PC-3 (cell line): ENCODE measurements around the gene MISP. TPM values are rescaled to one million over a fixed set of nuclear protein-coding genes. Genes with fewer than 3 reads are reported as not detected.
A peak's percentile ranks its signal among the peaks of the same experiment; 100 is the strongest.

ENCODE experiments used
- ATAC-seq: fragments of 200-7000 bp; cut with Tn5 transposase; 2 replicates; pipeline ENCODE4 v1.9.1; 2020; ENCODE audit warnings: mild to moderate bottlenecking, moderate library complexity
- BruUV-seq: library from RNA; stranded (reverse); fragments of 400-500 nt; replicated peaks from 2 replicates; lab custom pipeline; 2021; lab: Mats Ljungman, UMichigan
- CTCF ChIA-PET: fragments of 300-600 bp; sonication (Branson Sonifier 250); formaldehyde crosslinking; loops from one replicate; lab custom pipeline; 2022; ENCODE audit warnings: antibody characterized with exemption; lab: Charles Lee
- POLR2A ChIA-PET: fragments of 300-600 bp; sonication (Branson Sonifier 250); formaldehyde crosslinking; loops from one replicate; lab custom pipeline; 2022; ENCODE audit warnings: antibody characterized with exemption; ENCODE audit not compliant: unreplicated experiment; lab: Charles Lee
- DNase-seq: peaks from one replicate; pipeline ENCODE4 v3.0.0-alpha.2; 2015
- H2AFZ ChIP-seq: fragments of 300-600 bp; sonication (generic); 2 replicates; pipeline ENCODE4 v1.6.0; 2016; ENCODE audit warnings: antibody characterized with exemption, low read length
- H3F3A ChIP-seq: fragments of 300-600 bp; sonication (generic); one replicate; pipeline ENCODE4 v1.6.0; 2017; ENCODE audit warnings: antibody characterized with exemption, low read length, control low read depth, mild to moderate bottlenecking; ENCODE audit not compliant: unreplicated experiment
- H3K27ac ChIP-seq: fragments of 300-600 bp; sonication (generic); 2 replicates; pipeline ENCODE4 v1.5.1; 2016; ENCODE audit warnings: mild to moderate bottlenecking, low read length
- H3K27me3 ChIP-seq: fragments of 300-600 bp; sonication (generic); 2 replicates; pipeline ENCODE4 v1.6.1; 2016; ENCODE audit warnings: low read length, mixed read lengths
- H3K36me3 ChIP-seq: fragments of 300-600 bp; sonication (generic); 2 replicates; pipeline ENCODE4 v1.6.1; 2016; ENCODE audit warnings: low read depth, mixed run types, low read length, mixed read lengths
- H3K4me1 ChIP-seq: fragments of 300-600 bp; sonication (generic); 2 replicates; pipeline ENCODE4 v1.5.1; 2016; ENCODE audit warnings: low read length; ENCODE audit not compliant: insufficient read depth
- H3K4me2 ChIP-seq: fragments of 300-600 bp; sonication (generic); 2 replicates; pipeline ENCODE4 v1.6.0; 2016; ENCODE audit warnings: low read length
- H3K4me3 ChIP-seq: fragments of 300-600 bp; sonication (generic); 2 replicates; pipeline ENCODE4 v1.5.1; 2016; ENCODE audit warnings: mild to moderate bottlenecking, low read length, mixed read lengths
- H3K79me2 ChIP-seq: fragments of 300-600 bp; sonication (generic); 2 replicates; pipeline ENCODE4 v1.6.1; 2017; ENCODE audit warnings: low read length, mixed read lengths
- H3K9ac ChIP-seq: fragments of 300-600 bp; sonication (generic); 2 replicates; pipeline ENCODE4 v1.6.0; 2016; ENCODE audit warnings: mild to moderate bottlenecking, low read length
- H3K9me2 ChIP-seq: fragments of 300-600 bp; sonication (generic); replicated peaks from 2 replicates; pipeline ENCODE4 v1.6.1; 2016; ENCODE audit warnings: mixed run types, low read length, mixed read lengths
- H3K9me3 ChIP-seq: fragments of 300-600 bp; sonication (generic); 2 replicates; pipeline ENCODE4 v1.6.1; 2016; ENCODE audit warnings: low read length, mixed read lengths
- H4K20me1 ChIP-seq: fragments of 300-600 bp; sonication (generic); 2 replicates; pipeline ENCODE4 v1.6.1; 2016; ENCODE audit warnings: low read length, mixed read lengths
- CTCF ChIP-seq: fragments of 300-600 bp; sonication (generic); conservative IDR thresholded peaks from 2 replicates; pipeline ENCODE4 v1.5.1; 2017; ENCODE audit warnings: antibody characterized with exemption, low read depth, mild to moderate bottlenecking, low read length
- EZH2 ChIP-seq: fragments of 300-600 bp; sonication (generic); IDR thresholded peaks from one replicate; pipeline ENCODE4 v1.6.1; 2017; ENCODE audit warnings: antibody characterized with exemption, mild to moderate bottlenecking, low read length; ENCODE audit not compliant: unreplicated experiment
- EZH2phosphoT487 ChIP-seq: fragments of 300-600 bp; sonication (generic); IDR thresholded peaks from 2 replicates; pipeline ENCODE4 v1.6.1; 2018; ENCODE audit warnings: mild to moderate bottlenecking, antibody characterized with exemption, low read length, borderline replicate concordance
- intact Hi-C: fragments of 100-400 bp; cut with micrococcal nuclease; formaldehyde crosslinking; loops from 2 replicates; pipeline ENCODE4 v1.9.0; 2023
- total RNA-seq: library from RNA; depleted of rRNA; stranded (reverse); fragments of >200 nt; gene quantifications from 2 replicates; pipeline ENCODE4 v1.2.3, GENCODE V29; 2014

The MISP gene
- total RNA-seq, 1 experiment from 2014 or later = 115 TPM

DNA sequence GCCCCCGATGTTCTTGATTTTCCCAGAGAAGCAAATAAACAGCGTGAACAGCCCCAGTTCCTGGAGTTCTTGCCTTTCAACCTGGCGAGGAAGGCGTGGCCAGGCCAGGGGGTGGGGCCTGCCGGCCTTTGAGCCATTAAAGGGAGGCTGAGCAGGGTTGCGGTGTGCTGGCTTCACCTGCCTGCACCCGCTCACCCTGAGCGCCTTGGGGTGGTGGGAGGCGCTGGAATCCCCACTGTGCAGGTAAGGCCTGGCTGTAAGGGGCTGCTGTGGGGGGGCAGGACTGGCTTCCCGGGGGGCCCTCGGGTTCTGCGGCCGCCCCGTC, 2.7 kb upstream of the MISP start:
- Histone ChIP-seq H3K9me3 (no peaks in the 10 kb centered on the region), H3K9me2 (no peaks in the 10 kb centered on the region), H3K4me1 (peaks cover 9% of the 10 kb centered on the region), H3K4me3 (no peak overlapping the region), H3F3A (no peaks in the 10 kb centered on the region), H3K36me3 (no peaks in the 10 kb centered on the region), H3K27me3 (no peaks in the 10 kb centered on the region), H4K20me1 (no peaks in the 10 kb centered on the region), H3K4me2 (no peak overlapping the region), H3K9ac (no peak overlapping the region), H2AFZ (no peak overlapping the region), H3K27ac (no peak overlapping the region), H3K79me2 (peaks cover 11% of the 10 kb centered on the region; the same call in 1 of the 2 replicates)
- ChIA-PET CTCF (no interaction called here), POLR2A (no interaction called here)
- BruUV-seq = no TSS peak
- no peak for TF ChIP-seq CTCF
- TF ChIP-seq EZH2phosphoT487 = no peak
- TF ChIP-seq EZH2 = no peak
- no peak for ATAC-seq
- no peak for DNase-seq
- intact Hi-C loops = no loop called here

GRCh38 chr19:749811-750210, 1.1 kb upstream of the MISP start:
- Histone ChIP-seq H3K9ac (no peak overlapping the region), H2AFZ (no peak overlapping the region), H3K79me2 (peaks cover 27% of the 10 kb centered on the region), H3K4me2 (no peak overlapping the region), H3K4me1 (peaks cover 16% of the 10 kb centered on the region), H3K9me3 (no peaks in the 10 kb centered on the region), H3K36me3 (no peaks in the 10 kb centered on the region; the same call in 1 of the 2 replicates), H3F3A (no peaks in the 10 kb centered on the region), H4K20me1 (no peaks in the 10 kb centered on the region), H3K27ac (no peak overlapping the region), H3K9me2 (no peaks in the 10 kb centered on the region), H3K4me3 (no peak overlapping the region), H3K27me3 (no peaks in the 10 kb centered on the region)
- intact Hi-C loops = loop anchor here (5.0 kb wide), 1 partner anchor 73 kb away; the partner anchor contains the start of gene FSTL3
- ChIA-PET POLR2A (no interaction called here), CTCF (no interaction called here)
- no peak for DNase-seq
- no TSS peak for BruUV-seq
- TF ChIP-seq EZH2phosphoT487 (no peak), EZH2 (no peak), CTCF (no peak)
- no peak for ATAC-seq

- Histone ChIP-seq H3F3A (no peaks in the 10 kb centered on the region), H3K27me3 (no peaks in the 10 kb centered on the region), H3K4me2 (peak overlapping the region; percentile 94), H3K36me3 (peaks cover 13% of the 10 kb centered on the region; the same call in 1 of the 2 replicates), H3K9me2 (no peaks in the 10 kb centered on the region), H2AFZ (no peak overlapping the region), H3K4me1 (peaks cover 16% of the 10 kb centered on the region), H3K27ac (peak overlapping the region; percentile 98), H3K9me3 (no peaks in the 10 kb centered on the region), H4K20me1 (peaks cover 3% of the 10 kb centered on the region; the same call in 1 of the 2 replicates), H3K79me2 (peaks cover 46% of the 10 kb centered on the region), H3K9ac (peak overlapping the region; percentile 100), H3K4me3 (peak overlapping the region; percentile 88)
- ATAC-seq (peak; percentile 65), DNase-seq (peak; percentile 88)
- POLR2A ChIA-PET = interaction anchor here (0.6 to 1.1 kb wide), 4 partner anchors 14 to 1125 kb away, joined by 3 read pairs; no protein-coding TSS in a partner anchor
- CTCF ChIA-PET = interaction anchor here (0.6 kb wide), 1 partner anchor 158 kb away, joined by 3 read pairs; no protein-coding TSS in a partner anchor
- TF ChIP-seq EZH2phosphoT487 (no peak), EZH2 (no peak), CTCF (no peak)
- TSS peak; percentile 84 for BruUV-seq
- intact Hi-C loops = loop anchor here (5.0 kb wide), 1 partner anchor 74 kb away; the partner anchor contains the start of gene FSTL3
Observed at GRCh38 chr19:751501-752341, 809 bp downstream of the MISP start.
